ENCODE results near the gene CARD11.

- no peak for TF ChIP-seq POLR2AphosphoS5 (IDR thresholded peaks at IDR 0.05)
- no peak for TF ChIP-seq CTCF (IDR thresholded peaks at IDR 0.05; ENCODE audit: poor library complexity, severe bottlenecking)
These were observed 1.5 kb downstream of the CARD11 start for GRCh38 chr7:3041986-3042675.
